Measurements from ENCODE around the gene SLC12A9. TPM values are rescaled to one million over a fixed set of nuclear protein-coding genes. Genes with fewer than 3 reads are reported as not detected.
A peak's percentile ranks its signal among the peaks of the same experiment; 100 is the strongest.

Gene SLC12A9
- total RNA-seq, 1 experiment from 2014 or later, result 11.8 TPM

- DNase-seq (ENCODE audit: extremely low read depth, low read depth), result no peak
Observed at GRCh38 chr7:100856871-100857282, 4.4 kb downstream of the SLC12A9 start.

GRCh38 chr7:100859856-100860255, 7.3 kb downstream of the SLC12A9 start:
- DNase-seq (ENCODE audit: extremely low read depth, low read depth), result no peak

GRCh38 chr7:100860702-100861615, 8.4 kb downstream of the SLC12A9 start:
- no peak for DNase-seq (ENCODE audit: extremely low read depth, low read depth)

- DNase-seq (ENCODE audit: extremely low read depth, low read depth), result no peak
Observed at GRCh38 chr7:100861616-100861985, 9.1 kb downstream of the SLC12A9 start.

GRCh38 chr7:100863406-100863950, 11.0 kb downstream of the SLC12A9 start:
- no peak for DNase-seq (ENCODE audit: extremely low read depth, low read depth)

- no peak for DNase-seq (ENCODE audit: extremely low read depth, low read depth)
Observed at GRCh38 chr7:100864263-100864845, 11.8 kb downstream of the SLC12A9 start.

- DNase-seq (ENCODE audit: extremely low read depth, low read depth), result no peak
Observed at GRCh38 chr7:100865372-100865911, 12.9 kb downstream of the SLC12A9 start.

GRCh38 chr7:100865938-100866728, 13.6 kb downstream of the SLC12A9 start:
- peak; percentile 64 for DNase-seq (ENCODE audit: extremely low read depth, low read depth)

GRCh38 chr7:100866729-100867039, 14.2 kb downstream of the SLC12A9 start:
- no peak for DNase-seq (ENCODE audit: extremely low read depth, low read depth)

GRCh38 chr7:100867040-100867775, 14.7 kb downstream of the SLC12A9 start, which contains the start of gene TRIP6:
Gene TRIP6, plus strand, starts transcription at chr7:100867387. Its CDS starts 111 bp downstream, at chr7:100867498.
- peak; percentile 76 for DNase-seq (ENCODE audit: extremely low read depth, low read depth)

GRCh38 chr7:100867776-100868485, 15.4 kb downstream of the SLC12A9 start:
- no peak for DNase-seq (ENCODE audit: extremely low read depth, low read depth)

- no peak for DNase-seq (ENCODE audit: extremely low read depth, low read depth)
Observed at GRCh38 chr7:100873599-100874299, 21.2 kb downstream of the SLC12A9 start.

GRCh38 chr7:100874300-100874576, 21.7 kb downstream of the SLC12A9 start:
- no peak for DNase-seq (ENCODE audit: extremely low read depth, low read depth)

- peak; percentile 98 for DNase-seq (ENCODE audit: extremely low read depth, low read depth)
Observed at GRCh38 chr7:100874577-100875355, 22.3 kb downstream of the SLC12A9 start, which contains the start of gene SRRT. Gene SRRT, plus strand, starts transcription at chr7:100875103. Its CDS starts 488 bp downstream, at chr7:100875591.

GRCh38 chr7:100875356-100875751, 22.8 kb downstream of the SLC12A9 start:
- no peak for DNase-seq (ENCODE audit: extremely low read depth, low read depth)

- no peak for DNase-seq (ENCODE audit: extremely low read depth, low read depth)
Observed at GRCh38 chr7:100878013-100878412, 25.5 kb downstream of the SLC12A9 start.

GRCh38 chr7:100878685-100879084, 26.2 kb downstream of the SLC12A9 start:
- no peak for DNase-seq (ENCODE audit: extremely low read depth, low read depth)

- no peak for DNase-seq (ENCODE audit: extremely low read depth, low read depth)
Observed at GRCh38 chr7:100879685-100880261, 27.3 kb downstream of the SLC12A9 start.
